Endothelial cell of umbilical vein (primary cell): ENCODE measurements around the gene SHOX. TPM values are rescaled to one million over a fixed set of nuclear protein-coding genes. Genes with fewer than 3 reads are reported as not detected.

Experiments
- BruUV-seq: library from RNA; stranded (reverse); fragments of 400-500 nt; replicated peaks from 2 replicates; lab custom pipeline; 2021; lab: Mats Ljungman, UMichigan
- CTCF ChIA-PET: fragments of 300-600, 350-600 bp; sonication (Branson Sonifier 250); formaldehyde crosslinking; loops from one replicate; lab custom pipeline; 2021; ENCODE audit warnings: antibody characterized with exemption, inconsistent platforms; lab: Charles Lee
- POLR2A ChIA-PET: fragments of 300-600, 350-600 bp; sonication (Branson Sonifier 250); formaldehyde crosslinking; loops from one replicate; lab custom pipeline; 2021; ENCODE audit warnings: antibody characterized with exemption, inconsistent platforms; lab: Charles Lee
- DNase-seq: peaks from one replicate; pipeline ENCODE4 v3.0.0-alpha.2; 2011; ENCODE audit warnings: low read depth, low spot score
- FAIRE-seq: peaks from 2 replicates; lab custom pipeline; 2011; peaks lifted over from hg19 to GRCh38; lab: Jason Lieb, UNC
- H2AFZ ChIP-seq: 2 replicates; pipeline ENCODE4 v1.6.0; 2012; ENCODE audit warnings: low read depth, low read length, control low read depth, inconsistent platforms
- H3K27ac ChIP-seq: 2 replicates; pipeline ENCODE4 v1.5.1; 2011; ENCODE audit warnings: low read depth, mild to moderate bottlenecking, control low read depth, low read length, moderate library complexity; ENCODE audit not compliant: insufficient read depth
- H3K27me3 ChIP-seq, 2 experiments: 2 replicates each; pipeline versions ENCODE4 v1.6.0 to v1.6.1; 2011; ENCODE audit warnings: low read length in 2 of 2, mixed read lengths in 1 of 2; ENCODE audit not compliant: control insufficient read depth in 2 of 2, insufficient read depth in 2 of 2
- H3K36me3 ChIP-seq, 2 experiments: 2 replicates in 1 of 2; 3 replicates in 1 of 2; pipeline ENCODE4 v1.5.1; 2011; ENCODE audit warnings: low read length in 2 of 2, mild to moderate bottlenecking in 1 of 2, moderate library complexity in 1 of 2; ENCODE audit not compliant: control insufficient read depth in 2 of 2, insufficient read depth in 2 of 2; ENCODE audit errors: extremely low read depth in 1 of 2
- H3K4me1 ChIP-seq: 3 replicates; pipeline ENCODE4 v1.5.1; 2011; ENCODE audit warnings: mild to moderate bottlenecking, low read length; ENCODE audit not compliant: control insufficient read depth, insufficient read depth; ENCODE audit errors: extremely low read depth
- H3K4me2 ChIP-seq: 2 replicates; pipeline ENCODE4 v1.6.1; 2011; ENCODE audit warnings: low read length, control low read depth, mixed read lengths; ENCODE audit not compliant: insufficient read depth
- H3K4me3 ChIP-seq, 3 experiments: fragments of 200-600 bp in 1 of 3; sonication (generic), shearing (Covaris generic) in 1 of 3; replicated peaks in 1 of 3; 2 replicates each; pipeline ENCODE4 v1.5.1; 2011 to 2016; ENCODE audit warnings: control low read depth in 3 of 3, low read length in 3 of 3, mild to moderate bottlenecking in 2 of 3, inconsistent platforms in 1 of 3, low read depth in 1 of 3, moderate library complexity in 1 of 3; ENCODE audit not compliant: insufficient read depth in 1 of 3
- H3K79me2 ChIP-seq: 2 replicates; pipeline ENCODE4 v1.6.0; 2012; ENCODE audit warnings: low read length, inconsistent platforms; ENCODE audit not compliant: control insufficient read depth, insufficient read depth
- H3K9ac ChIP-seq: replicated peaks from 2 replicates; pipeline ENCODE3; 2011; ENCODE audit warnings: low read length, control low read depth; ENCODE audit not compliant: insufficient read depth; ENCODE audit errors: extremely low read depth
- H3K9me1 ChIP-seq: replicated peaks from 3 replicates; pipeline ENCODE4 v1.6.0; 2011; ENCODE audit warnings: mild to moderate bottlenecking, low read length; ENCODE audit not compliant: control insufficient read depth, insufficient read depth; ENCODE audit errors: extremely low read depth
- H3K9me3 ChIP-seq: replicated peaks from 2 replicates; pipeline ENCODE4 v1.5.1; 2012; ENCODE audit warnings: low read length, inconsistent platforms; ENCODE audit not compliant: control insufficient read depth, insufficient read depth
- H4K20me1 ChIP-seq: replicated peaks from 2 replicates; pipeline ENCODE3; 2011; ENCODE audit warnings: mild to moderate bottlenecking, low read length; ENCODE audit not compliant: control insufficient read depth, insufficient read depth; ENCODE audit errors: extremely low read depth
- CTCF ChIP-seq, 2 donors: IDR thresholded peaks; 1 replicate in 1 of 2; 2 replicates in 1 of 2; pipeline ENCODE4 v1.5.1; 2011; ENCODE audit warnings: low read length in 2 of 2, mild to moderate bottlenecking in 2 of 2, moderate library complexity in 2 of 2, control low read depth in 1 of 2, inconsistent platforms in 1 of 2, low read depth in 1 of 2; ENCODE audit not compliant: insufficient read depth in 1 of 2; ENCODE audit errors: extremely low read depth in 1 of 2
- EZH2 ChIP-seq: IDR thresholded peaks from 2 replicates; pipeline ENCODE4 v1.6.1; 2012; ENCODE audit warnings: borderline replicate concordance, low read depth, mild to moderate bottlenecking, moderate library complexity, low read length, inconsistent platforms; ENCODE audit not compliant: severe bottlenecking
- FOS ChIP-seq: IDR thresholded peaks from 2 replicates; pipeline ENCODE4 v1.6.1; 2011; ENCODE audit warnings: mild to moderate bottlenecking, low read length, moderate library complexity, borderline replicate concordance; ENCODE audit not compliant: insufficient read depth
- GATA2 ChIP-seq: IDR thresholded peaks from 2 replicates; pipeline ENCODE4 v1.7.0; 2011; ENCODE audit warnings: low read depth, mild to moderate bottlenecking, moderate library complexity, mixed read lengths, low read length; ENCODE audit not compliant: insufficient read length, insufficient read depth
- JUN ChIP-seq: IDR thresholded peaks from 2 replicates; pipeline ENCODE4 v1.6.1; 2011; ENCODE audit warnings: borderline replicate concordance, low read depth; ENCODE audit not compliant: insufficient read length, insufficient read depth
- MAX ChIP-seq: IDR thresholded peaks from 2 replicates; pipeline ENCODE4 v1.6.1; 2011; ENCODE audit not compliant: insufficient read depth, insufficient read length
- MYC ChIP-seq: IDR thresholded peaks from one replicate; pipeline ENCODE4 v1.6.1; 2011; ENCODE audit warnings: mild to moderate bottlenecking, low read depth, low read length
- POLR2A ChIP-seq: IDR thresholded peaks from 2 replicates; pipeline ENCODE4 v1.6.1; 2012; ENCODE audit warnings: low read depth, mild to moderate bottlenecking, control low read depth, low read length
- POLR2AphosphoS5 ChIP-seq: IDR thresholded peaks from 2 replicates; pipeline ENCODE4 v1.6.1; 2012; ENCODE audit warnings: low read depth, mild to moderate bottlenecking, control low read depth, low read length, moderate library complexity; ENCODE audit not compliant: insufficient read depth
- dilution Hi-C: fragments of 300-500 bp; cut with MboI; formaldehyde crosslinking; loops from one replicate; pipeline ENCODE4 v1.15.0; 2019; ENCODE audit warnings: low sequenced_read_pairs; ENCODE audit not compliant: extremely low pct_ligation_motif_present
- intact Hi-C: fragments of 100-400 bp; cut with micrococcal nuclease; formaldehyde crosslinking; loops from one replicate; pipeline ENCODE4 v1.10.0; 2022
- polyA plus RNA-seq, 4 experiments: library from polyadenylated mRNA; depleted of rRNA in 3 of 4; stranded (reverse) in 3 of 4; unstranded in 1 of 4; fragments of >200 nt; gene quantifications; 2 replicates each; pipeline versions ENCODE4 v1.2.1 to v1.2.3, GENCODE V29; 2011 to 2012; ENCODE audit warnings: missing spikeins in 1 of 4
- total RNA-seq: library from RNA; stranded (reverse); gene quantifications from 2 replicates; pipeline ENCODE4 v1.2.3, GENCODE V29; 2021

Gene SHOX
- total and polyA plus RNA-seq, 2 donors (not counting 3 experiments of a cell fraction or from before 2014, with no cell fraction given), result not detected

- Histone ChIP-seq H3K4me3 (no peak overlapping the region), H3K9me1 (no peaks in the 10 kb centered on the region), H3K79me2 (no peaks in the 10 kb centered on the region), H3K27ac (no peak overlapping the region), H3K4me1 (no peaks in the 10 kb centered on the region), H3K9ac (no peak overlapping the region), H4K20me1 (no peaks in the 10 kb centered on the region), H3K4me2 (no peak overlapping the region), H2AFZ (no peak overlapping the region), H3K9me3 (peaks cover 2% of the 10 kb centered on the region), H3K36me3 (no peaks in the 10 kb centered on the region), H3K27me3 (no peaks in the 10 kb centered on the region)
- intact Hi-C loops, result no loop called here
- no peak for FAIRE-seq
- no peak for DNase-seq
- dilution Hi-C loops, result no loop called here
- TF ChIP-seq GATA2, result no peak
- no peak for TF ChIP-seq POLR2AphosphoS5
- TF ChIP-seq FOS, result no peak
- TF ChIP-seq MAX, result no peak
- TF ChIP-seq POLR2A, result no peak
- no peak for TF ChIP-seq EZH2
- no peak for TF ChIP-seq JUN
- no peak for TF ChIP-seq CTCF (IDR thresholded peaks at IDR 0.05; ENCODE audit: extremely low read depth in 1 of 2, insufficient read depth in 1 of 2, low read depth in 1 of 2, low read length in 2 of 2)
- no peak for TF ChIP-seq MYC
- ChIA-PET CTCF (no interaction called here), POLR2A (no interaction called here)
- no TSS peak for BruUV-seq
Measured at GRCh38 chrX:675279-675954, 44.8 kb downstream of the SHOX start.
